ENCODE measurements around the gene ZNF487. TPM values are rescaled to one million over a fixed set of nuclear protein-coding genes. Genes with fewer than 3 reads are reported as not detected.

Gene ZNF487
- total RNA-seq, 2 experiments from 2014 or later: 3.5 to 6.5 TPM

- BruUV-seq (replicated peaks): no TSS peak
- Histone ChIP-seq H3K27ac (ENCODE audit: low read depth, low read length, poor library complexity, severe bottlenecking) (no peak overlapping the region), H3K4me1 (ENCODE audit: insufficient read depth, low read length, poor library complexity, severe bottlenecking) (no peaks in the 10 kb centered on the region), H3K4me2 (ENCODE audit: low read length) (no peak overlapping the region), H2AFZ (ENCODE audit: low read length) (no peak overlapping the region), H4K20me1 (ENCODE audit: insufficient read depth, low read length) (no peaks in the 10 kb centered on the region), H3K36me3 (ENCODE audit: insufficient read depth, low read length) (no peaks in the 10 kb centered on the region), H3K79me2 (ENCODE audit: insufficient read depth, low read depth, low read length) (no peaks in the 10 kb centered on the region), H3K9me3 (ENCODE audit: low read length) (0 out of 2 replicates have a peak, but pooled peaks cover 4% of the 10 kb centered on the region), H3K4me3 (ENCODE audit: low read depth, low read length, poor library complexity, severe bottlenecking) (no peak overlapping the region), H3K9me2 (ENCODE audit: insufficient read depth, low read length) (no peaks in the 10 kb centered on the region)
- intact Hi-C loops (cut with micrococcal nuclease; ENCODE audit: unreplicated experiment): no loop called here
- no peak for DNase-seq (ENCODE audit: low spot score)
- ChIA-PET POLR2A (no interaction called here), CTCF (ENCODE audit: unreplicated experiment) (no interaction called here)
- no peak for TF ChIP-seq EZH2phosphoT487 (IDR thresholded peaks at IDR 0.05; ENCODE audit: borderline replicate concordance, low read depth, low read length)
- TF ChIP-seq CTCF (conservative IDR thresholded peaks at IDR 0.05; ENCODE audit: low read length): no peak
Observed at GRCh38 chr10:43482319-43483078, 45.6 kb downstream of the ZNF487 start.

DNA sequence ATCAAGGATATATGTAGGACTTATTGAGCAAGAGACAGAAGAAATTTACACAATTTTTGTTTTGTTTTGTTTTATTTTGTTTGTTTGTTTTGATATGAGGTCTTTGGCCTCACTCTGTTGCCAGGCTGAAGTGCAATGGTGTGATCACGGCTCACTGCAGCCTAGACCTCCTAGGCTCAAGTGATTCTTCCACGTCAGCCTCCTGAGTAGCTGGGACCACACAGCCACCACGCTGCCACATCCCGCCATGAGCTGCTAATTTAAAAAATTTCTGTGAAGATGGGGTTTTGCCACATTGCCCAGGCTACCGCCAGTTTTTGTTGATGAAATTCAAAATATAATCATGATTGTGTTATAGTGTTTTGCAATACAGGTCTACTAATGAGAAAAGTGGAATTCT is 54.9 kb downstream of the ZNF487 start:
- CTCF ChIA-PET (ENCODE audit: unreplicated experiment): no interaction called here
- H3K36me3 ChIP-seq (ENCODE audit: insufficient read depth, low read length): no peaks in the 10 kb centered on the region
- H2AFZ ChIP-seq (ENCODE audit: low read length): no peak overlapping the region
- TF ChIP-seq CTCF (conservative IDR thresholded peaks at IDR 0.05; ENCODE audit: low read length): no peak
- POLR2A ChIA-PET: no interaction called here
- no peak overlapping the region for H3K27ac ChIP-seq (ENCODE audit: low read depth, low read length, poor library complexity, severe bottlenecking)
- H3K9me3 ChIP-seq (ENCODE audit: low read length): no peaks in the 10 kb centered on the region
- DNase-seq (ENCODE audit: low spot score): no peak
- H3K79me2 ChIP-seq (ENCODE audit: insufficient read depth, low read depth, low read length): no peaks in the 10 kb centered on the region
- no peaks in the 10 kb centered on the region for H3K9me2 ChIP-seq (ENCODE audit: insufficient read depth, low read length)
- H3K4me2 ChIP-seq (ENCODE audit: low read length): no peak overlapping the region
- intact Hi-C loops (cut with micrococcal nuclease; ENCODE audit: unreplicated experiment): no loop called here
- H3K4me1 ChIP-seq (ENCODE audit: insufficient read depth, low read length, poor library complexity, severe bottlenecking): no peaks in the 10 kb centered on the region
- no TSS peak for BruUV-seq (replicated peaks)
- H3K4me3 ChIP-seq (ENCODE audit: low read depth, low read length, poor library complexity, severe bottlenecking): no peak overlapping the region
- no peaks in the 10 kb centered on the region for H4K20me1 ChIP-seq (ENCODE audit: insufficient read depth, low read length)

GRCh38 chr10:43502931-43503330 is 66.0 kb downstream of the ZNF487 start:
- CTCF ChIA-PET (ENCODE audit: unreplicated experiment): no interaction called here
- POLR2A ChIA-PET: interaction anchor here (0.7 kb wide), 1 partner anchor 1549 kb away, joined by 3 read pairs; no protein-coding TSS in a partner anchor
- no peaks in the 10 kb centered on the region for H3K36me3 ChIP-seq (ENCODE audit: insufficient read depth, low read length)
- H3K79me2 ChIP-seq (ENCODE audit: insufficient read depth, low read depth, low read length): no peaks in the 10 kb centered on the region
- no peaks in the 10 kb centered on the region for H3K4me1 ChIP-seq (ENCODE audit: insufficient read depth, low read length, poor library complexity, severe bottlenecking)
- no TSS peak for BruUV-seq (replicated peaks)
- intact Hi-C loops (cut with micrococcal nuclease; ENCODE audit: unreplicated experiment): no loop called here
- no peak overlapping the region for H3K27ac ChIP-seq (ENCODE audit: low read depth, low read length, poor library complexity, severe bottlenecking)
- H3K4me2 ChIP-seq (ENCODE audit: low read length): no peak overlapping the region
- no peak overlapping the region for H3K4me3 ChIP-seq (ENCODE audit: low read depth, low read length, poor library complexity, severe bottlenecking)
- DNase-seq (ENCODE audit: low spot score): no peak
- H3K9me3 ChIP-seq (ENCODE audit: low read length): no peaks in the 10 kb centered on the region
- H2AFZ ChIP-seq (ENCODE audit: low read length): no peak overlapping the region
- H3K9me2 ChIP-seq (ENCODE audit: insufficient read depth, low read length): no peaks in the 10 kb centered on the region
- TF ChIP-seq EZH2phosphoT487 (IDR thresholded peaks at IDR 0.05; ENCODE audit: borderline replicate concordance, low read depth, low read length) (no peak), CTCF (conservative IDR thresholded peaks at IDR 0.05; ENCODE audit: low read length) (no peak)
- no peaks in the 10 kb centered on the region for H4K20me1 ChIP-seq (ENCODE audit: insufficient read depth, low read length)
